ENCODE measurements around the gene GPC6.

GRCh38 chr13:93903909-93904308 lies 677.3 kb downstream of the GPC6 start:
- no peak for TF ChIP-seq EZH2 (IDR thresholded peaks at IDR 0.05; ENCODE audit: borderline replicate concordance, low read length)
- TF ChIP-seq, protein P1, sequence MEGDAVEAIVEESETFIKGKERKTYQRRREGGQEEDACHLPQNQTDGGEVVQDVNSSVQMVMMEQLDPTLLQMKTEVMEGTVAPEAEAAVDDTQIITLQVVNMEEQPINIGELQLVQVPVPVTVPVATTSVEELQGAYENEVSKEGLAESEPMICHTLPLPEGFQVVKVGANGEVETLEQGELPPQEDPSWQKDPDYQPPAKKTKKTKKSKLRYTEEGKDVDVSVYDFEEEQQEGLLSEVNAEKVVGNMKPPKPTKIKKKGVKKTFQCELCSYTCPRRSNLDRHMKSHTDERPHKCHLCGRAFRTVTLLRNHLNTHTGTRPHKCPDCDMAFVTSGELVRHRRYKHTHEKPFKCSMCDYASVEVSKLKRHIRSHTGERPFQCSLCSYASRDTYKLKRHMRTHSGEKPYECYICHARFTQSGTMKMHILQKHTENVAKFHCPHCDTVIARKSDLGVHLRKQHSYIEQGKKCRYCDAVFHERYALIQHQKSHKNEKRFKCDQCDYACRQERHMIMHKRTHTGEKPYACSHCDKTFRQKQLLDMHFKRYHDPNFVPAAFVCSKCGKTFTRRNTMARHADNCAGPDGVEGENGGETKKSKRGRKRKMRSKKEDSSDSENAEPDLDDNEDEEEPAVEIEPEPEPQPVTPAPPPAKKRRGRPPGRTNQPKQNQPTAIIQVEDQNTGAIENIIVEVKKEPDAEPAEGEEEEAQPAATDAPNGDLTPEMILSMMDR (IDR thresholded peaks at IDR 0.05; ENCODE audit: low read length) = no peak

Measured in OCI-LY1 (cell line).